Tibial nerve (tissue), 4 donors: ENCODE results near the gene DSC3. TPM values are rescaled to one million over a fixed set of nuclear protein-coding genes. Genes with fewer than 3 reads are reported as not detected.
A peak's percentile ranks its signal among the peaks of the same experiment; 100 is the strongest.

ENCODE experiments used
- DNase-seq, 2 donors: peaks; one replicate each; pipeline ENCODE4 v3.0.0-alpha.2; 2019; ENCODE audit warnings: low spot score in 2 of 2
- H3K27ac ChIP-seq, 4 donors: fragments of 200-600 bp; sonication (generic) in 3 of 4; one replicate each; pipeline ENCODE4 v1.5.1; 2017 to 2019; ENCODE audit warnings: mild to moderate bottlenecking in 1 of 4
- H3K27me3 ChIP-seq, 2 donors: fragments of 200-600 bp; sonication (generic) in 1 of 2; one replicate each; pipeline versions ENCODE4 v1.5.1 to v1.6.0; 2017 to 2019
- H3K36me3 ChIP-seq, 3 donors: fragments of 200-600 bp; sonication (generic); one replicate each; pipeline ENCODE4 v1.5.1; 2018 to 2019
- H3K4me1 ChIP-seq, 4 donors: fragments of 200-600 bp; sonication (generic) in 3 of 4; one replicate each; pipeline ENCODE4 v1.5.1; 2017 to 2019
- H3K4me3 ChIP-seq, 4 donors: fragments of 200-600 bp; sonication (generic) in 3 of 4; one replicate each; pipeline ENCODE4 v1.5.1; 2017 to 2019; ENCODE audit warnings: mild to moderate bottlenecking in 1 of 4, moderate library complexity in 1 of 4
- H3K9me3 ChIP-seq, 4 donors: fragments of 200-600 bp; sonication (generic) in 3 of 4; one replicate each; pipeline ENCODE4 v1.5.1; 2017 to 2019
- EP300 ChIP-seq, 2 donors: sonication (generic); formaldehyde crosslinking; IDR thresholded peaks; one replicate each; pipeline ENCODE4 v1.6.1; 2017; ENCODE audit warnings: antibody characterized with exemption in 2 of 2, mild to moderate bottlenecking in 1 of 2
- POLR2A ChIP-seq, 2 donors: fragments of 450-650 bp; IDR thresholded peaks; one replicate each; pipeline ENCODE4 v1.6.1; 2017; ENCODE audit warnings: antibody characterized with exemption in 2 of 2, mild to moderate bottlenecking in 2 of 2, moderate library complexity in 2 of 2
- WGBS, 2 donors: methylation state at CpG; one replicate each; pipeline ENCODE4 v1.1.5; 2018; 5-methylcytosine and 5-hydroxymethylcytosine counted together
- total RNA-seq, 4 donors: library from RNA; depleted of rRNA; stranded (reverse); fragments of >200 nt; gene quantifications; one replicate each; pipeline ENCODE4 v1.1.0, GENCODE V29; 2016
- TF ChIP-seq, protein P1 (sequence below), 5 experiments: fragments of 200-600 bp in 3 of 5; fragments of 450-650 bp in 2 of 5; sonication (generic) in 3 of 5; IDR thresholded peaks; one replicate each; pipeline ENCODE4 v1.5.1; 2016 to 2019; ENCODE audit warnings: antibody characterized with exemption in 5 of 5, mild to moderate bottlenecking in 3 of 5, moderate library complexity in 2 of 5

The DSC3 gene
- total RNA-seq, 4 donors from 2014 or later: 5.1 to 12.4 (median 8.9) TPM

DNA sequence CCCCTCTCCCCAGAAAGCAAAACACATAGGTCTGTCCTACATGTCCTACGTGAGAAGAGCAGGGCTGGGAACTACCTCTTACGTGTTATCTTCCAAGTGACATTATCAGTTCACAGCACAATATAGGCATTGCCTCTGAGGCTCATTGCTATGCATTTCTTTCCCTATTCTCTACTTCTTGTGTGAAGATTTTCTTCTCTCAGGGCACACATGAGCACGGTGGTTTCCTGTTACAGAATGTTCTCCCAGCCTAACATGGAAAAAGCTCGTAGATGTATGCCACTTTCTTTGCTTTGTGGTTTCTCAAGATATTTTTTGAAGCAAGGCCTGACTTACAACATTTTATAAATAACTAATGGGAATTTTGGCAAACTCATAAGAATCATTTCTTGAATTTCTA, 19.4 kb upstream of the DSC3 start:
- no peaks in the 10 kb centered on the region for H3K4me1 ChIP-seq
- no peaks in the 10 kb centered on the region for H3K9me3 ChIP-seq
- TF ChIP-seq, protein P1, sequence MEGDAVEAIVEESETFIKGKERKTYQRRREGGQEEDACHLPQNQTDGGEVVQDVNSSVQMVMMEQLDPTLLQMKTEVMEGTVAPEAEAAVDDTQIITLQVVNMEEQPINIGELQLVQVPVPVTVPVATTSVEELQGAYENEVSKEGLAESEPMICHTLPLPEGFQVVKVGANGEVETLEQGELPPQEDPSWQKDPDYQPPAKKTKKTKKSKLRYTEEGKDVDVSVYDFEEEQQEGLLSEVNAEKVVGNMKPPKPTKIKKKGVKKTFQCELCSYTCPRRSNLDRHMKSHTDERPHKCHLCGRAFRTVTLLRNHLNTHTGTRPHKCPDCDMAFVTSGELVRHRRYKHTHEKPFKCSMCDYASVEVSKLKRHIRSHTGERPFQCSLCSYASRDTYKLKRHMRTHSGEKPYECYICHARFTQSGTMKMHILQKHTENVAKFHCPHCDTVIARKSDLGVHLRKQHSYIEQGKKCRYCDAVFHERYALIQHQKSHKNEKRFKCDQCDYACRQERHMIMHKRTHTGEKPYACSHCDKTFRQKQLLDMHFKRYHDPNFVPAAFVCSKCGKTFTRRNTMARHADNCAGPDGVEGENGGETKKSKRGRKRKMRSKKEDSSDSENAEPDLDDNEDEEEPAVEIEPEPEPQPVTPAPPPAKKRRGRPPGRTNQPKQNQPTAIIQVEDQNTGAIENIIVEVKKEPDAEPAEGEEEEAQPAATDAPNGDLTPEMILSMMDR (IDR thresholded peaks at IDR 0.05): no peak
- no peak for TF ChIP-seq EP300 (IDR thresholded peaks at IDR 0.05)
- TF ChIP-seq POLR2A (IDR thresholded peaks at IDR 0.05): no peak
- H3K27me3 ChIP-seq: no peaks in the 10 kb centered on the region
- no peak for DNase-seq
- H3K27ac ChIP-seq: peak overlapping the region in 1 of 4 donors; percentile 55
- no peak overlapping the region for H3K4me3 ChIP-seq
- WGBS, 2 donors: 64 to 69% methylated on average over 4 of the region's 4 CpGs
- H3K36me3 ChIP-seq: no peaks in the 10 kb centered on the region

DNA sequence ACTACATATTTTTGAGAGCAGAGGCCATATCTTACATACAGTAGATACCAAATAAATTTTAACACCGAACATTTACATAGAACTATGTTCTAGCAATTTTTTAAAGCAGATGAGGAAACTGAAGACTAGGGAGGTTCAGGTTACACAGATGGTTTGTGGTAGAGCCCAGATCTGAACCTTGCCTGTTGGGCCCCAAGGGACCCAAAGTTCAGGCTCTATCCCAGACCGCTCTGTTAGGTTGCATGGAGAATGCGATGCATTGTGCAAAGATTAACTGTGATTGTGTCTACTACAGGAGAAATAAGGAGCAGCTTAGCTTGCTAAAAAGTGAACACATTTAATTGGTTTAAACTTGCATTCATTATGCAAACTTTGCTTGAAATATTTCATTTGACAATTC, 16.4 kb upstream of the DSC3 start:
- H3K27me3 ChIP-seq: no peaks in the 10 kb centered on the region
- no peaks in the 10 kb centered on the region for H3K4me1 ChIP-seq
- no peaks in the 10 kb centered on the region for H3K36me3 ChIP-seq
- no peak for TF ChIP-seq EP300 (IDR thresholded peaks at IDR 0.05)
- no peak for TF ChIP-seq POLR2A (IDR thresholded peaks at IDR 0.05)
- TF ChIP-seq, protein P1 (IDR thresholded peaks at IDR 0.05): no peak
- H3K27ac ChIP-seq: no peak overlapping the region
- H3K9me3 ChIP-seq: no peaks in the 10 kb centered on the region
- no peak for DNase-seq
- H3K4me3 ChIP-seq: no peak overlapping the region
- 84 to 95% methylated on average over 3 of the region's 3 CpGs for WGBS, 2 donors

DNA sequence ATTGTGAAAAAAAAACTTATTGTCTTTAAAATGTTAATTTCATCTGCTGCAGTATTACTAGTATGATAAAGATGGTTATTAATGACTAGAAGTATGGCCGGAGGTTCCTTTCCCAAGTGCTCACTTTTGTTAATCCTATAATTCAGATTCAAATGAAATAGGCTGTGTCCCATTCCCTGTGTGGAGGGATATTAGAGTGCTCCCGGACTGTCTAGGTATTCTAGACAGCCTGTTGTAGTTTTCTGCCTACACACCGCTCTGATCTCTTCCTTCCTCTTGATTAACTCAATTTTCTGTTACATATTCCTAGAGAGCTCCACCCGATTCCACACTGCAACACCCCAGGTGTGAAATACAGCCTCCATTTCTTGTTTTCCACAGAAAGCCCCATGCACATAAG, 15.4 kb upstream of the DSC3 start:
- 81 to 87% methylated on average over 4 of the region's 4 CpGs for WGBS, 2 donors
- H3K4me1 ChIP-seq: no peaks in the 10 kb centered on the region
- no peak for DNase-seq
- no peaks in the 10 kb centered on the region for H3K27me3 ChIP-seq
- H3K9me3 ChIP-seq: peaks cover 0 to 5% (median 0%) of the 10 kb centered on the region in 4 donors
- no peak for TF ChIP-seq EP300 (IDR thresholded peaks at IDR 0.05)
- TF ChIP-seq, protein P1 (IDR thresholded peaks at IDR 0.05): no peak
- TF ChIP-seq POLR2A (IDR thresholded peaks at IDR 0.05): no peak
- H3K36me3 ChIP-seq: no peaks in the 10 kb centered on the region
- H3K27ac ChIP-seq: no peak overlapping the region
- H3K4me3 ChIP-seq: no peak overlapping the region

DNA sequence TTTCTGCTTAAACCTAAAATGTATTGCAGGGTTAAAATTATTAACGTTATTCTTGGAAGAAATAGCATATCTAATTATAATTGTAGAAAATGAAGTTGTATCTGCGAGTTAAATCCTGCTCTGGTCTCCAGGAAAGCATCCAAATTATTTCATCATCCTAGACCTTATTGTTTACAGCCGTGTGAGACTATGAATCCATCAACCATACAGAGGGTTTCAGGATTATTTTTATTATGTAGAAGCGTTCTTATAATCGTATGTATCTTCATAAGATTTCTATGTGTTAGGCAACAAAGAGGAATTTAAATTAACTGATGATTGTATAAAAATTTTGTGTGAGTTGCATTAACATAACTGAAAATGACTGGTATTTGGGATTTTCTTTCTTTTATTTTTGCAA, 14.5 kb upstream of the DSC3 start:
- TF ChIP-seq EP300 (IDR thresholded peaks at IDR 0.05): no peak
- TF ChIP-seq POLR2A (IDR thresholded peaks at IDR 0.05): no peak
- TF ChIP-seq, protein P1 (IDR thresholded peaks at IDR 0.05): no peak
- no peaks in the 10 kb centered on the region for H3K4me1 ChIP-seq
- no peak overlapping the region for H3K4me3 ChIP-seq
- H3K36me3 ChIP-seq: no peaks in the 10 kb centered on the region
- H3K9me3 ChIP-seq: peaks cover 0 to 5% (median 0%) of the 10 kb centered on the region in 4 donors
- no peak overlapping the region for H3K27ac ChIP-seq
- DNase-seq: no peak
- WGBS, 2 donors: 22 to 27% methylated on average over 5 of the region's 5 CpGs
- no peaks in the 10 kb centered on the region for H3K27me3 ChIP-seq

DNA sequence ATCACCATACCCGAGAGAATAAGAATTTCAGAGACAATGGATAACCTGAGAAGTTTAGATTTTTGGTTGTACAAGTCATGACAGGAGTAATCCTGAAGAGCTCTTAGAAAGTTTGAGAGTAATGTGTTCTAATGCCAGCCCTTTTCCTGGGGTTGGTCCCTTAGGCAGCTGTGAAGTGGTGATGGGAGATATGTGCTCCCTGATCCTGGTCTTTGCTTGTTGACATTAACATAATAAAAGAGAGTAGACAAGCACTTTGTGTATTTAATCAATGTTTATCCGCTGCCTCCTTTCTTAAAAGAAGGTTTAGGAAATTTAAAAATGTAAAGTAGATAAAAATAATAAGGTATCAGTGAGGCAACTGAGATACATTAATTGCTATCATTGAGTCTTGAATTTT, 13.8 kb upstream of the DSC3 start:
- H3K27ac ChIP-seq: no peak overlapping the region
- H3K36me3 ChIP-seq: no peaks in the 10 kb centered on the region
- H3K4me3 ChIP-seq: no peak overlapping the region
- 88 to 92% methylated on average over 2 of the region's 2 CpGs for WGBS, 2 donors
- TF ChIP-seq, protein P1 (IDR thresholded peaks at IDR 0.05): no peak
- TF ChIP-seq EP300 (IDR thresholded peaks at IDR 0.05) (no peak), POLR2A (IDR thresholded peaks at IDR 0.05) (no peak)
- no peaks in the 10 kb centered on the region for H3K27me3 ChIP-seq
- peaks cover 0 to 5% (median 0%) of the 10 kb centered on the region in 4 donors for H3K9me3 ChIP-seq
- no peak for DNase-seq
- H3K4me1 ChIP-seq: no peaks in the 10 kb centered on the region
